ENCODE data around the gene TOGARAM2. TPM values are rescaled to one million over a fixed set of nuclear protein-coding genes. Genes with fewer than 3 reads are reported as not detected.

The TOGARAM2 gene
- total RNA-seq, 2 experiments from 2014 or later, result 1.2 to 2.0 TPM

GRCh38 chr2:29066997-29067605 is 86.0 kb downstream of the TOGARAM2 start:
- CTCF ChIA-PET, result interaction anchor here (1.7 kb wide), 1 partner anchor 55 kb away, joined by 4 read pairs; no protein-coding TSS in a partner anchor
- Mint-ChIP-seq H3K27me3 (ENCODE audit: low read depth) (no peaks in the 10 kb centered on the region), H3K36me3 (ENCODE audit: low read depth) (no peaks in the 10 kb centered on the region), H3K4me1 (ENCODE audit: low read depth) (no peaks in the 10 kb centered on the region), H3K9me3 (no peaks in the 10 kb centered on the region), H3K27ac (no peak overlapping the region), H3K4me3 (no peak overlapping the region)
- intact Hi-C loops (cut with micrococcal nuclease), result no loop called here
- no peak for DNase-seq

GRCh38 chr2:29068513-29068912 is 87.4 kb downstream of the TOGARAM2 start:
- no peaks in the 10 kb centered on the region for H3K27me3 Mint-ChIP-seq (ENCODE audit: low read depth)
- no peak for DNase-seq
- CTCF ChIA-PET, result no interaction called here
- H3K27ac Mint-ChIP-seq, result no peak overlapping the region
- no peaks in the 10 kb centered on the region for H3K9me3 Mint-ChIP-seq
- H3K4me3 Mint-ChIP-seq, result no peak overlapping the region
- H3K36me3 Mint-ChIP-seq (ENCODE audit: low read depth), result no peaks in the 10 kb centered on the region
- intact Hi-C loops (cut with micrococcal nuclease), result no loop called here
- no peaks in the 10 kb centered on the region for H3K4me1 Mint-ChIP-seq (ENCODE audit: low read depth)

GRCh38 chr2:29070526-29070925 is 89.4 kb downstream of the TOGARAM2 start:
- intact Hi-C loops (cut with micrococcal nuclease), result no loop called here

GRCh38 chr2:29071032-29071975 is 90.2 kb downstream of the TOGARAM2 start:
- no peak overlapping the region for H3K27ac Mint-ChIP-seq
- H3K4me3 Mint-ChIP-seq, result no peak overlapping the region
- H3K4me1 Mint-ChIP-seq (ENCODE audit: low read depth), result no peaks in the 10 kb centered on the region
- CTCF ChIA-PET, result no interaction called here
- no peaks in the 10 kb centered on the region for H3K9me3 Mint-ChIP-seq
- H3K36me3 Mint-ChIP-seq (ENCODE audit: low read depth), result no peaks in the 10 kb centered on the region
- no peak for DNase-seq
- H3K27me3 Mint-ChIP-seq (ENCODE audit: low read depth), result no peaks in the 10 kb centered on the region
- intact Hi-C loops (cut with micrococcal nuclease), result no loop called here

More at GRCh38 chr2:29070526-29070925, 89.4 kb downstream of the TOGARAM2 start:
- no peaks in the 10 kb centered on the region for H3K27me3 Mint-ChIP-seq (ENCODE audit: low read depth)
- no peak for DNase-seq
- H3K4me1 Mint-ChIP-seq (ENCODE audit: low read depth), result no peaks in the 10 kb centered on the region
- no peaks in the 10 kb centered on the region for H3K9me3 Mint-ChIP-seq
- H3K36me3 Mint-ChIP-seq (ENCODE audit: low read depth), result no peaks in the 10 kb centered on the region
- no peak overlapping the region for H3K4me3 Mint-ChIP-seq
- CTCF ChIA-PET, result no interaction called here
- no peak overlapping the region for H3K27ac Mint-ChIP-seq

GRCh38 chr2:29072251-29072650 is 91.2 kb downstream of the TOGARAM2 start:
- Mint-ChIP-seq H3K4me1 (ENCODE audit: low read depth) (no peaks in the 10 kb centered on the region), H3K4me3 (no peak overlapping the region), H3K27ac (no peak overlapping the region), H3K36me3 (ENCODE audit: low read depth) (no peaks in the 10 kb centered on the region), H3K9me3 (no peaks in the 10 kb centered on the region), H3K27me3 (ENCODE audit: low read depth) (no peaks in the 10 kb centered on the region)
- intact Hi-C loops (cut with micrococcal nuclease), result no loop called here
- no peak for DNase-seq
- CTCF ChIA-PET, result no interaction called here

GRCh38 chr2:29072971-29073725 is 92.0 kb downstream of the TOGARAM2 start:
- no peak for DNase-seq
- no peak overlapping the region for H3K27ac Mint-ChIP-seq

GRCh38 chr2:29073933-29074332 is 92.8 kb downstream of the TOGARAM2 start:
- Mint-ChIP-seq H3K4me1 (ENCODE audit: low read depth) (no peaks in the 10 kb centered on the region), H3K27ac (no peak overlapping the region), H3K9me3 (no peaks in the 10 kb centered on the region), H3K27me3 (ENCODE audit: low read depth) (no peaks in the 10 kb centered on the region), H3K4me3 (no peak overlapping the region), H3K36me3 (ENCODE audit: low read depth) (no peaks in the 10 kb centered on the region)
- no peak for DNase-seq
- CTCF ChIA-PET, result no interaction called here
- intact Hi-C loops (cut with micrococcal nuclease), result no loop called here

More at GRCh38 chr2:29072971-29073725, 92.0 kb downstream of the TOGARAM2 start:
- H3K36me3 Mint-ChIP-seq (ENCODE audit: low read depth), result no peaks in the 10 kb centered on the region
- H3K9me3 Mint-ChIP-seq, result no peaks in the 10 kb centered on the region
- H3K27me3 Mint-ChIP-seq (ENCODE audit: low read depth), result no peaks in the 10 kb centered on the region
- intact Hi-C loops (cut with micrococcal nuclease), result no loop called here
- CTCF ChIA-PET, result no interaction called here
- H3K4me1 Mint-ChIP-seq (ENCODE audit: low read depth), result no peaks in the 10 kb centered on the region
- H3K4me3 Mint-ChIP-seq, result no peak overlapping the region

- Mint-ChIP-seq H3K36me3 (ENCODE audit: low read depth) (no peaks in the 10 kb centered on the region), H3K27ac (no peak within 1 kb of the TSS), H3K27me3 (ENCODE audit: low read depth) (no peaks in the 10 kb centered on the region), H3K4me3 (no peak within 1 kb of the TSS), H3K9me3 (peaks cover 3% of the 10 kb centered on the region), H3K4me1 (ENCODE audit: low read depth) (no peaks in the 10 kb centered on the region)
- DNase-seq, result no peak
- CTCF ChIA-PET, result no interaction called here
- intact Hi-C loops (cut with micrococcal nuclease), result no loop called here
Measured at GRCh38 chr2:29074411-29074810, 93.3 kb downstream of the TOGARAM2 start, which contains the start of gene PCARE. PCARE (minus strand) TSS chr2:29074523; CDS start chr2:29074261, 262 bp downstream.

GRCh38 chr2:29075894-29076705 is 95.0 kb downstream of the TOGARAM2 start:
- Mint-ChIP-seq H3K27ac (no peak overlapping the region), H3K36me3 (ENCODE audit: low read depth) (no peaks in the 10 kb centered on the region), H3K4me3 (no peak overlapping the region), H3K4me1 (ENCODE audit: low read depth) (no peaks in the 10 kb centered on the region), H3K9me3 (peaks cover 10% of the 10 kb centered on the region), H3K27me3 (ENCODE audit: low read depth) (no peaks in the 10 kb centered on the region)
- intact Hi-C loops (cut with micrococcal nuclease), result no loop called here
- DNase-seq, result no peak
- CTCF ChIA-PET, result no interaction called here

GRCh38 chr2:29079887-29080286 is 98.8 kb downstream of the TOGARAM2 start:
- H3K36me3 Mint-ChIP-seq (ENCODE audit: low read depth), result no peaks in the 10 kb centered on the region
- DNase-seq, result no peak
- H3K4me1 Mint-ChIP-seq (ENCODE audit: low read depth), result no peaks in the 10 kb centered on the region
- H3K9me3 Mint-ChIP-seq, result peaks cover 10% of the 10 kb centered on the region
- no peak overlapping the region for H3K27ac Mint-ChIP-seq
- no peaks in the 10 kb centered on the region for H3K27me3 Mint-ChIP-seq (ENCODE audit: low read depth)
- CTCF ChIA-PET, result no interaction called here
- intact Hi-C loops (cut with micrococcal nuclease), result no loop called here
- H3K4me3 Mint-ChIP-seq, result no peak overlapping the region

GRCh38 chr2:29080886-29081743 is 100.0 kb downstream of the TOGARAM2 start:
- H3K9me3 Mint-ChIP-seq, result peaks cover 10% of the 10 kb centered on the region
- intact Hi-C loops (cut with micrococcal nuclease), result no loop called here
- no peak for DNase-seq
- no peaks in the 10 kb centered on the region for H3K4me1 Mint-ChIP-seq (ENCODE audit: low read depth)
- no peak overlapping the region for H3K4me3 Mint-ChIP-seq
- no peaks in the 10 kb centered on the region for H3K27me3 Mint-ChIP-seq (ENCODE audit: low read depth)
- H3K27ac Mint-ChIP-seq, result no peak overlapping the region
- no peaks in the 10 kb centered on the region for H3K36me3 Mint-ChIP-seq (ENCODE audit: low read depth)
- CTCF ChIA-PET, result interaction anchor here (0.6 kb wide), 1 partner anchor 116 kb away, joined by 4 read pairs; no protein-coding TSS in a partner anchor

All from activated naive CD4-positive, alpha-beta T cell treated with anti-CD3 and anti-CD28 coated beads for 36 hours (primary cell).